ENCODE results near the gene RAB44.
"Not testable (repeated sequence)": the region's sequence is repeated elsewhere in the genome, so short reads cannot be mapped to it uniquely, and the experiment has no call there.

Gene RAB44

DNA sequence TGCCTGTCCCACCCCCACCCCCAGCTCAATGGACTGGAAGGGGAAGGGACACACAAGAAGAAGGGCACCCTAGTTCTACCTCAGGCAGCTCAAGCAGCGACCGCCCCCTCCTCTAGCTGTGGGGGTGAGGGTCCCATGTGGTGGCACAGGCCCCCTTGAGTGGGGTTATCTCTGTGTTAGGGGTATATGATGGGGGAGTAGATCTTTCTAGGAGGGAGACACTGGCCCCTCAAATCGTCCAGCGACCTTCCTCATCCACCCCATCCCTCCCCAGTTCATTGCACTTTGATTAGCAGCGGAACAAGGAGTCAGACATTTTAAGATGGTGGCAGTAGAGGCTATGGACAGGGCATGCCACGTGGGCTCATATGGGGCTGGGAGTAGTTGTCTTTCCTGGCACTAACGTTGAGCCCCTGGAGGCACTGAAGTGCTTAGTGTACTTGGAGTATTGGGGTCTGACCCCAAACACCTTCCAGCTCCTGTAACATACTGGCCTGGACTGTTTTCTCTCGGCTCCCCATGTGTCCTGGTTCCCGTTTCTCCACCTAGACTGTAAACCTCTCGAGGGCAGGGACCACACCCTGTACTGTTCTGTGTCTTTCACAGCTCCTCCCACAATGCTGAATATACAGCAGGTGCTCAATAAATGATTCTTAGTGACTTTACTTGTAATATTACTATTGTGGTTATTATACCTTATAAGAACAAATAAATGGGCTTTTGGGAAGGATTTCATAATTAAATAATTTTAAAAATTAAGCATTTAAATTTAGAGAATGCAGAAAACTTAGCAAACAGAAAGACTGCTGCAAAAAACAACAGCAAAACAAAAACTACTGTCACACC is 10.7 kb upstream of the RAB44 start:
- DNase-seq (ENCODE audit: low read depth, low spot score): no peak

DNA sequence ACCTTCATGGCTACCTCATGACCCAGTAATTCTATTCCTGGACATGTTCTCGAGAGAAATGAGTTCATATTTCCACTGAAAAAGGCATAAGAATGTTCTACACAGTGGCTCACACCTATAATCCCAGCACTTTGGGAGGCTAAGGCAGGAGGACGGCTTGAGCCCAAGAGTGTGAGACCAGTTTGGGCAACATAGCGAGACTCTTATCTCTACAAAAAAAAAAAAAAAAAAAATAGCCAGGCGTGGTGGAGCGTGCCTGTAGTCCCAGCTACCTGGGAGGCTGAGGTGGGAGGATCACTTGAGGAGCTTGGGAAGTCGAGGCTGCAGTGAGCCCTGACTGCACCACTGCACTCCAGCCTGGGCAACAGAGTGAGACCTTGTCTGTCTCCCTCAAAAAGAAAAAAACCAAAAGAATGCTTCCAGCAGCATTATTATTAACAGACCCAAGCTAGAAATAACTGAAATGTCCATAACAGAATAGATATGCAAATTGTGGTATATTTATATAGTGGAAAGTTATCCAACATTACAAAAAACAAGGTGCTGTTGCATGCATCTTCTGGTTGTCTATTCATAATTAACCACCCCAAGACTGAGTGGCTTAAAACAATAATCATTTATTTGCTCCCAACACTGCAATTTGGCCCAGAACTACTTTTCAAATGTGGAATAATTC is 9.4 kb upstream of the RAB44 start:
- DNase-seq (ENCODE audit: low read depth, low spot score): no peak

- no peak for DNase-seq (ENCODE audit: low read depth, low spot score)
Measured at GRCh38 chr6:36688739-36689075, 8.9 kb upstream of the RAB44 start.

DNA sequence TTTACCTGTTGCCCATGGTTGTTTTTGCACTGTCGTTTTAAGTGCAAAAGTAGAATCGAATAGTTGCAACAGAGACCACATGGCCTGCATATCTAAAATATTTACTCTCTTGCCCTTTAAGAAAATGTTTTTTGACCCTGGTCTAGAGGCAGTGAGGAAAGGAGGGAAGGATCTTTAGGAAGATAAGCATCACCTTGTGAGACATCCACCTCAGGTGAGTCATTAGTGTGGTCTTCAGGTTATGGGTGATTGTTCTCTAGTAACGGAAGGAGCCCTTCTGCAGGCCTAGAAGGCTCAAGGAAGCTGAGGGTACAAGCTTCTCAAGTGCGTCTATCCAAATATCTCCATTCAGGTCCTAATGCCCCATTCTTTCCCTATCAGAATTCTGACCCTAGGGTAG is 6.6 kb upstream of the RAB44 start:
- DNase-seq (ENCODE audit: low read depth, low spot score): no peak

- DNase-seq (ENCODE audit: low read depth, low spot score): no peak
Measured at GRCh38 chr6:36691612-36692011, 6.0 kb upstream of the RAB44 start.

DNA sequence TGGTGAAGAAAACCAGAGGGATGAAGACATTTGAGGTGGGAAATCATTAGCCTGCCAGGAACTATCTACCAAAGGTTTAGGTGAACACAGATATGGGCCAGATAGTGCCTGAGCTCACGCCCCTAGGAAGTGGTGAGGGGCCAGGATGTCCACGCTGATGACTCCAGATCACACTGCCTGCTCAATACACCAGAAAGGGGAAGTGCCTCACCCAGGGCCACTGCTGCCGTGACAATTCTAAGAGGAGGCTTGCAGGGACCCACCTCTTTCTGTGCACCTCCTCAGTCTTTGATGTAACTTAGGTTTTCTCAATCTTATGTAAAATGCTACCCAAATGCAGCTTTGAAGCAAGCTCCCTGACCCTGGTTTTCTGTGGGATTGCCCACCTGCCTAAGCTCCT is 5.4 kb upstream of the RAB44 start:
- DNase-seq (ENCODE audit: low read depth, low spot score): no peak

GRCh38 chr6:36692861-36693702 is 4.5 kb upstream of the RAB44 start:
- no peak for DNase-seq (ENCODE audit: low read depth, low spot score)

DNA sequence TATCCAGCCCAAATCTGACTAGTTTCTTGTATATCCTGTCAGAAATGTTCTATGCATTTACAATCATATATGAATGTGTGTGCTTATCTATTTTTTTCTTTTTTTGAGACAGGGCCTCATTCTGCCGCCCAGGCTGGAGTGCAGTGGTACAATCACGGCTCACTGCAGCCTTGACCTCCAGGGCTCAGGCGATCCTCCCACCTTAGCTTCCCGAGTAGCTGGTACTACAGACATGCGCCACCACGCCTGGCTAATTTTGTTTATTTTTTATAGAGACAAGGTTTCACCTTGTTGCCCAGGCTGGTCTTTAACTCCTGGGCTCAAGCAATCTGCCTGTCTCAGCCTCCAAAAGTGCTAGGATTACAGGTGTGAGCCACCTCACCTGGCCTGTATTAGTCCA is 3.0 kb upstream of the RAB44 start:
- no peak for DNase-seq (ENCODE audit: low read depth, low spot score)

DNA sequence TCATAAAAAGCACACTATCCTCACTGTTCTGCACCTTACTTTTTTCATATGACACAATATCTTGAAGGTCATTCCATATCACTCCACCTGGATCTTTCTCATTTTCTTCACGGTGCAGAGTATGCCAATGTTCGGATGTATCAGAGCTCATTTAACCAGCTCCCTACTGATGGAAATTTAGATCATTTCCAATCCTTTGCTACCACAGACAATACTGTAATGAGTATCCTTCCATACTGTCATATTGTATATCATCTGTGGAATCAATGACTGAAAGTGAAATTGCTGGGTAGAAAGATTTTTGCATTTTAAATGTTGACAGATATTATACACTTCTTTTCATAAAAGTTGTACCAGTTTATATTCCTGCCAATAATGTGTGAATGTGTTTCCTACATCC is 2.2 kb upstream of the RAB44 start:
- DNase-seq (ENCODE audit: low read depth, low spot score): no peak

GRCh38 chr6:36698196-36698595 is 570 bp downstream of the RAB44 start:
- no peak for DNase-seq (ENCODE audit: low read depth, low spot score)

DNA sequence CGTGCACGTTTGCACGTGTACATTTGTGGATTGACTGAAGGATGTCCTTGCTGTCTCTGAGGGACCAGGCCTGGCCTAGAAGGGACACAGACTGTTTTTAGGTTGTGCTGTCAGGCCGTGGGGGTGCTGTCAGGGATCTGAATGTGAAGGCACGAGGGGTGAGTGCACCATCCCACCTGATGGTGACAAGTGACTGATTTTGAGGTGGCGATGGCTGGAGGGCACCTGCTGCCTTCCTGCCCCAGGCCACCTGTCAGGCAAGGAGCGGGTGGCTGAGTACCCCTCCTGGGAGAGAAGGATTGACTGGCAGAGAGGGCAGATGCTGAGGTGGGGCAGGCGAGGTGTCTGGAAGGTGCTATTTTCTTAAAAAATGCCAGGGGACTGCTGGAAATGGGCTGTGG is 1.2 kb downstream of the RAB44 start:
- no peak for DNase-seq (ENCODE audit: low read depth, low spot score)

DNA sequence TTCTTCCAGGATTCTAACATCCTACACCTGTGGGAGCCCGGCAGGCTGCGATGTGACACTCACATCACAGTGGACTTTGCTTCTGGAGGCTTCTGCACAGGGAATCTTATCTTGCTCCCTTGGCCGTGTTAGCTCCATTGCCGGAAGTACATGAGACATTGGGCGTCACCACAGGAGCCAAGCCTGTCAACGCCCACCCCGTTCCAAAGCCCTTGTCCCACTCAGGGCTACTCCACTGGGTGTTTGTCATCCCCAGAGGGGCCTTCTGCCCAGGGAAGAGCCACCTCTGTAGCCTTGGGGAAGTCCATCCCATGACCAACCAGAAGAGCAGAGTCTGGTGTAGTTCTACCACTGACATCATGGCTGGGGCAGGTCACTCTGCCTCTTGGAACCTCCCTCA is 1.7 kb downstream of the RAB44 start:
- no peak for DNase-seq (ENCODE audit: low read depth, low spot score)

GRCh38 chr6:36700071-36700812 is 2.6 kb downstream of the RAB44 start:
- DNase-seq (ENCODE audit: low read depth, low spot score): no peak

DNA sequence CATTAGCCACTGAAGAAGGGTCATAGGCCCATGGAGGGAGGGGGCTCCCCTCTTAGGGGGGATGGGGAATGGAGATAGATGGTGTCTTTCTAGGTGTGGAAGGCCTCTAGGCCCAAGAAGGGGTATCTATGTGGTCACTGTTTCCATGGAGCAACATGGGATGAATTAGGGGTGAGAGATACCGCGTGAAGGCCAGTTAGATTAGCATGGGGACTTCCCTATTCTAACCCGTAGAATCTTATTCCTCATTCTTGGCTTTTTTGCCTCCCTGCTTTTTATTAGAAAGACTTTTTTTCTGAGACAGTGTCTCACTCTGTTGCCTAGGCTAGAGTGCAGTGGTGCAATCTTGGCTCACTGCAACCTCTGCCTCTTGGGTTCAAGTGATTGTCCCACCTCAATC is 3.2 kb downstream of the RAB44 start:
- DNase-seq (ENCODE audit: low read depth, low spot score): no peak

DNA sequence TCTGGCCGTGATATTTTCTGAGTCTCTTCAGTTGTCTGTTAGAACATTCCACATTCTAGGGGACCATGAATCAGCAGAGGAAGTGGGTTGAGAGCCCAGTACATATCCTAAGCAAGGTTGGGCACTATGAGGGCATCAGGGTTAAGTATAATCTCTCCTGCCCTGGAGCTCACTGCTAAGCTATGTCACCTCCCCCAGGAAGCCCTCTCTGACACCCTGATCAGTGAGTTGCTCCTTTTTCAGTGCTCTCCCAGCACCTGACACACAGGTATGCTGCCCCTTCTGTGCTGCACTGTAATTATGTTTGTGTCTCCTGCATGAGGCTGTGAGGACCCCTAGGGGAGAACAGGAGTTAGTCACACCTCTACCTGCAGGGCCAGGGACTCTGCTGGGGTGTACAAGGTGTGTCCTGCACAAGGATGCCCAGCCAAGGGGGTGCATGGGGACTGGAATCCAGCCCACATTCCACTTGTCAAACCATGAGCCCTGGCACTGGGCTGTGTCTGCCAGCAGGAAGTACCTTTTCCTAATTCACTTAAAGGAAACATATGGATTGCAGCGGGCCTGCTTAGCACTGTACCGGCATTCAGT is 3.9 kb downstream of the RAB44 start:
- no peak for DNase-seq (ENCODE audit: low read depth, low spot score)

GRCh38 chr6:36702656-36703055 is 5.0 kb downstream of the RAB44 start:
- DNase-seq (ENCODE audit: low read depth, low spot score): no peak

GRCh38 chr6:36703081-36703606 is 5.5 kb downstream of the RAB44 start:
- DNase-seq (ENCODE audit: low read depth, low spot score): no peak

GRCh38 chr6:36703982-36704381 is 6.4 kb downstream of the RAB44 start:
- DNase-seq (ENCODE audit: low read depth, low spot score): no peak

- DNase-seq (ENCODE audit: low read depth, low spot score): not testable (repeated sequence)
Measured at GRCh38 chr6:36704961-36705577, 7.4 kb downstream of the RAB44 start.

- DNase-seq (ENCODE audit: low read depth, low spot score): no peak
Measured at GRCh38 chr6:36706339-36706738, 8.7 kb downstream of the RAB44 start.

DNA sequence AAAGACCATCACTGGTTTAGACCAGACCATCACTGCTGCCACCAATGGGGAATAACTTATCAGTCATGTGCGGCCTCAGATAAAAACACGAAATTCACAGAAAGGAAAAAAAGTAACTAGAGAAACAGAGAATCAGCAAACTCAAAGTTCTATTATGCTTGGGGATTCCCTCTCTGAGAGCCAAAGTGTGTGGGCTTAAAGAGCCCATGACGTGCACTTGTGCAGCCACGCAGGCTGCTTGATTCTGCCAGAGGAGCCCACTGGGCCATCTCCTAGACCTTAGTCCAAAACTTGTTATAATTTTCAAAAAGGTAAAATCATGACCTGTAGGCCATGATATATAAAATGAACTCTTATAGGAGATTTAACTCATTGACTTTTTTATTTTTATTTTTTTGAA is 15.2 kb downstream of the RAB44 start:
- no peak for DNase-seq (ENCODE audit: low read depth, low spot score)
